Small intestine (tissue), 7 donors: ENCODE data around the gene GTF2F2. TPM values are rescaled to one million over a fixed set of nuclear protein-coding genes. Genes with fewer than 3 reads are reported as not detected.
"Not testable (repeated sequence)": the region's sequence is repeated elsewhere in the genome, so short reads cannot be mapped to it uniquely, and the experiment has no call there.

Experiments used
- DNase-seq, 2 donors: peaks; one replicate each; pipeline versions ENCODE4 v3.0.0 to v3.0.0-alpha.2; 2013
- FAIRE-seq: peaks from 2 replicates; lab custom pipeline; 2012; peaks lifted over from hg19 to GRCh38; lab: Jason Lieb, UNC
- H3K27ac ChIP-seq, 3 donors: one replicate each; pipeline ENCODE4 v1.5.1; 2013; ENCODE audit warnings: low read length in 2 of 3, mild to moderate bottlenecking in 2 of 3, control low read depth in 1 of 3, inconsistent platforms in 1 of 3, low read depth in 1 of 3, moderate library complexity in 1 of 3
- H3K27me3 ChIP-seq, 3 donors: one replicate each; pipeline ENCODE4 v1.6.1; 2013; ENCODE audit warnings: low read length in 3 of 3, inconsistent platforms in 1 of 3; ENCODE audit not compliant: control insufficient read depth in 3 of 3, insufficient read depth in 3 of 3
- H3K36me3 ChIP-seq, 3 donors: one replicate each; pipeline ENCODE4 v1.6.1; 2013; ENCODE audit warnings: low read length in 3 of 3, inconsistent platforms in 1 of 3, low read depth in 1 of 3, mild to moderate bottlenecking in 1 of 3, moderate library complexity in 1 of 3; ENCODE audit not compliant: control insufficient read depth in 3 of 3, insufficient read depth in 2 of 3
- H3K4me1 ChIP-seq, 3 donors: one replicate each; pipeline ENCODE4 v1.6.1; 2013; ENCODE audit warnings: low read length in 2 of 3, inconsistent platforms in 1 of 3, low read depth in 1 of 3, mild to moderate bottlenecking in 1 of 3, moderate library complexity in 1 of 3; ENCODE audit not compliant: control insufficient read depth in 3 of 3, insufficient read depth in 2 of 3
- H3K4me3 ChIP-seq, 3 donors: one replicate each; pipeline ENCODE4 v1.5.1; 2013; ENCODE audit warnings: low read length in 3 of 3, control low read depth in 1 of 3, inconsistent platforms in 1 of 3, low read depth in 1 of 3, mild to moderate bottlenecking in 1 of 3, moderate library complexity in 1 of 3
- H3K9me3 ChIP-seq, 2 donors: one replicate each; pipeline ENCODE4 v1.6.1; 2013; ENCODE audit warnings: low read depth in 1 of 2, low read length in 1 of 2; ENCODE audit not compliant: control insufficient read depth in 2 of 2, insufficient read depth in 1 of 2
- WGBS, 3 donors: extraction: QIAGEN DNeasy Blood & Tissue Kit; methylation state at CpG; one replicate each; pipeline ENCODE4 v1.1.7; 2013; 5-methylcytosine and 5-hydroxymethylcytosine counted together
- polyA plus RNA-seq, 4 donors: library from polyadenylated mRNA; stranded (reverse) in 3 of 4; unstranded in 1 of 4; fragments of 200-250 nt in 3 of 4; fragments of 120-200 nt in 1 of 4; gene quantifications; one replicate each; pipeline versions ENCODE4 v1.2.1 to v1.2.3, GENCODE V29; 2013
- donor health status: healthy with polysubstance abuse.
- donor health status: control.
- donor health status: control.
- donor health status: Bipolar disorder and iron deficiency.
- donor health status: healthy.

Gene GTF2F2
- polyA plus RNA-seq, 4 donors, result 11.6 to 18.9 (median 15.8) TPM

DNA sequence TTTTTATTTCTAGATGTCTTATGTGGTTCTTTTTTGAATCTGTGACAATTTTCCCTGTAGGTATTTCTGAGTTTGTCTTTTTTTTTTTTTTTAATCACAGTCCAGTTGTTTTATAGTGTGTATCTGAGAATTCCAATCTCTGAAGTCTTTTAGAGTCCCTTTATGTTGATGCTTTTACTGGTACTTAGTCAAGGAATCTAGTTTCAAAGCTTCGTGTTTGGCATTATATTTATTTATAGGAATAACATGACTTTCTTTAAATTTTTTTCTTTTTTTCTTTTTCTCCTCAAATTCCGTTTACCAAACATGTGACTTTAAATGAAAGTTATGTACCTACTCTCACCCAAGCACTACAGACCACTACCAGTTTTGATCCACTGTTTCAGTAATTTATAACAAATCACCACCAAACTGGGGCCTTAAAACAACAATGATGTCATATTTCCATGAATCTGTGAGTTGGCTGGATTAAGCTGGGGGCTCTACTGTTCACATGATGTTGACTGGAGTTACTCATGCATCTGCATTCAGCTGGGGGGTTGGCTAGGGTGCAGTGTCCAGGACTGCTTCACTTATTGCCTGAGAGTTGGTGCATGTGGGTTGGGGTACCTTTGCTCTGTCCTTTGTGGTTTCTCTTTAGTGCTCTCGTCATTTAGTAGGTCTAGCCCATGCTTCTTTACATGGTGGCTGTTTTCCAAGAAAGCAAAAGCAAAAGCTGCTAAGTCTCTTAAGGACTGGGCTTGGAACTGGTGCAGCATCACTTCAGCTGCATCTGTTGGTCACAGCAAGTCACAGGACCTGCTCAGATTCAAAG lies 58.2 kb downstream of the GTF2F2 start:
- no peak for FAIRE-seq
- Histone ChIP-seq H3K27ac (peak overlapping the region in 1 of 3 donors; percentile 24), H3K9me3 (no peaks in the 10 kb centered on the region), H3K36me3 (peaks cover 0 to 5% (median 0%) of the 10 kb centered on the region in 3 donors), H3K4me1 (peaks cover 0 to 5% (median 2%) of the 10 kb centered on the region in 3 donors), H3K27me3 (no peaks in the 10 kb centered on the region), H3K4me3 (no peak overlapping the region)
- WGBS, 3 donors, result 53 to 84% (median 81%) methylated on average over 3 of the region's 3 CpGs
- peak in 1 of 2 donors; percentile 33 for DNase-seq

DNA sequence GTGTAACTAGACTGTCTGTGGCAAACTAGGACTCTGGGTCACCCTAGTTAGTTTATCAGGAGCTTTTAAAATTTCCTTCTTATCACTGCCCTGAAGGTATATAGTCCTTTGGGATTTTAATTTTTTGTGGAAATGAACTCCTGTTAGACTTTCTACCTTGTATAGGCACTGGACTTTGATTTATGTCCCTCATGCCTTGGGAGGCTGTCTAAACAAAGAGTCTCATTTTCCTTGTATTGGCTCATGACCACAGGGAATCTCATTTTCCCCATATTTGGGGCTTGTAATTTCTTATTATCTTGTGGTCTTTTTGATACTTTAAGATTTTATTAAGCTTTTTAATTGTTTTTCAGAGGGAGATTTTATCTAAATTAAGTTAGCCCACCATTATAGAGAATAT lies 59.1 kb downstream of the GTF2F2 start:
- FAIRE-seq (no peak), DNase-seq (peak; percentile 61 to 68)
- no peak overlapping the region for H3K4me3 ChIP-seq
- H3K27me3 ChIP-seq, result no peaks in the 10 kb centered on the region
- H3K27ac ChIP-seq, result peak overlapping the region in 1 of 3 donors; percentile 24
- H3K36me3 ChIP-seq, result peaks cover 0 to 9% (median 0%) of the 10 kb centered on the region in 3 donors
- no peaks in the 10 kb centered on the region for H3K9me3 ChIP-seq
- H3K4me1 ChIP-seq, result peaks cover 0 to 5% (median 2%) of the 10 kb centered on the region in 3 donors

DNA sequence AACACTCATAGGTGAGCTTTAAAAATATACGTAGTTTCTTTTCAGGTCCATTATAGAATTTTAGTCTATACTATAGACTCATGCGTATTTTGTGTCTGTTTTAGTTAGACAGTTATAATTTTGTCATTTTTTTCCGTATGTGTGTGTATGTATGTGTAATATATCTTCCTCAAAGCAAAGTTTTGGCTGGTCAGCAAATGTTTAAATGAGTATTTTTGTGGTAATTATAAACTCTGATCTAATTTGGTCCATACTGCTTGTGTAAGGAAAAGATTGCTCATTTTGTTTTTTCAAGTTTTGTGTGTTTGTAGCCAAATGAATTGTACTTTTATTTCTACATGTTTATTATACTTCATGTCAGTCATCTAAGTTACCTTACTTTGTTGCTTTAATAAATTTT lies 60.0 kb downstream of the GTF2F2 start:
- Histone ChIP-seq H3K27ac (no peak overlapping the region), H3K4me1 (peaks cover 0 to 5% (median 2%) of the 10 kb centered on the region in 3 donors), H3K9me3 (no peaks in the 10 kb centered on the region), H3K36me3 (peaks cover 0 to 11% (median 0%) of the 10 kb centered on the region in 3 donors), H3K4me3 (no peak overlapping the region), H3K27me3 (no peaks in the 10 kb centered on the region)
- 77 to 86% (median 85%) methylated on average over 3 of the region's 3 CpGs for WGBS, 3 donors
- FAIRE-seq (no peak), DNase-seq (no peak)

DNA sequence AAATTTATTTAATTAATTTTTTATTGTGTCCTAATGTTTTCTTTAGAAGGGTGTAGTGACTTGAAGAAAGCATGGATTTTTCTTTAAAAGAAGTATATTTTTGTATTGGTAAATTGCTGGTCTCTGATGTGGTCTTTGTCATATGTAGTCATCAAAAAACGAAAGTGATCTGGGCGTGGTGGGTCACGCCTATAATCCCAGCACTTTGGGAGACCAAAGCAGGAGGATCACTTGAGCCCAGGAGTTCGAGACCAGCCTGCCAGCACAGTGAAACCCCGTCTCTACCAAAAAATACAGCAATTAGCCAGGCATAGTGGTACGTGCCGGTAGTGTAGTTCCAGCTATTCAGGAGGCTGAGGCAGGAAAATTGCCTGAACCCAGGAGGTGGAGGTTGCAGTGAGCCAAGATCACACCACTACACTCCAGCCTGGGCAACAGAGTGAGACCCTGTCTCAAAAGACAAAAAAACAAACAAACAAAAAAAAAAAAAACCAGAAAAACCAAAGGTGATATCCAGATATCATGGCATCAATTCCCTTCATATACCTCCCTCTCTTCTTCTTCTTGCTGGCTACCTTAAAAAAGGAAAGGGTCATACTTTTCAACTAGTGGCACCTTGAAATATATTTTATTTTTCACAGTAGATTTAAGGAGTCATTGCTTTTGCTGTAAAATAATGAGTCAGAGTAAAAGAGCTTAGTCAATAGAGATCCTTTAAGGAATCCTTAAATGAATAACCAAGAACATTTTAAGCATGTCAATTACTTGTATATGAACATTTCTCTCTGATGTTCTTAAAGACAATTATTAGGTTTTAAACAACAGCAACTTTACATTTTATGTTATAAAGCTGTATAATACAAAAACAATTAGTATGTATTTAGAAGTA lies 60.6 kb downstream of the GTF2F2 start:
- H3K36me3 ChIP-seq, result peaks cover 0 to 8% (median 0%) of the 10 kb centered on the region in 3 donors
- WGBS, 3 donors, result 82 to 87% (median 85%) methylated on average over 7 of the region's 7 CpGs
- FAIRE-seq, result no peak
- no peaks in the 10 kb centered on the region for H3K27me3 ChIP-seq
- peaks cover 0 to 5% (median 2%) of the 10 kb centered on the region in 3 donors for H3K4me1 ChIP-seq
- H3K27ac ChIP-seq, result no peak overlapping the region
- no peak overlapping the region for H3K4me3 ChIP-seq
- no peak for DNase-seq
- H3K9me3 ChIP-seq, result no peaks in the 10 kb centered on the region

DNA sequence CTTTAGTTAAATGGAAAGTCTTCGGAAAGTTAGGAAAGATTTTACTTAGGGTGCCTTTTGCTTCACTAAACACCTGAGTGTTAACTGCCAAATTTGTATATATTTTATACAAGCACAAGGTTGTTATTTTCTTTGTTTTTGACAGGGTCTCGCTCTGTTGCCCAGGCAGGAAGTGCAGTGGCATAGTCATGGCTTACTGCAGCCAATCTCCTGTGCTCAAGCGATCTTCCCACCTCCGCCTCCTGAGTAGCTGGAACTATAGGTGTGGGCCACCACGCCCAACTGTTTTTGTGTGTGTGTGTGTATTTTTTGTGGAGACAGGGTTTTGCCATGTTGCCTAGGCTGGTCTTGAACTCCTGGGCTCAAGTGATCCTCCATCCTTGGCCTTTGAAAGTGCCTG lies 64.4 kb downstream of the GTF2F2 start:
- 92 to 98% (median 95%) methylated on average over 5 of the region's 5 CpGs for WGBS, 3 donors
- no peaks in the 10 kb centered on the region for H3K4me1 ChIP-seq
- no peaks in the 10 kb centered on the region for H3K27me3 ChIP-seq
- peaks cover 0 to 8% (median 0%) of the 10 kb centered on the region in 3 donors for H3K36me3 ChIP-seq
- FAIRE-seq (no peak), DNase-seq (no peak)
- no peak overlapping the region for H3K27ac ChIP-seq
- H3K4me3 ChIP-seq, result no peak overlapping the region
- H3K9me3 ChIP-seq, result no peaks in the 10 kb centered on the region

DNA sequence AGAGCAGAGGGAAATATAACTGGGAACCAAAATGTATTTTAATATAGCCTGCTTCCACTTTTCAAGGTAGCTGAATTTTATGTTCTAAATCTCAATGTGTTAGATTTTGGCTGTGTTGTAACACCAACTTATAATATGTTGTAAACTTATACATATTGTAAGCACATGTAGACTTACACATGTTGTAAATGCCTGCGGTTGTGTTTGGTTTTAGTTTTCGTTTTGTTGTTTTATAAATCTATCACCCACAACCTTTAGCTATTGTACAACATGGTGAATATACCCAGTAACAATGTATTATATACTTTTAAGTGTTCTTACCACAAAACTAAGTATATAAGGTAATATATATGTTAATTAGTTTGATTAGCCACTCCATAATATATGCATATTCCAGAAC lies 65.0 kb downstream of the GTF2F2 start:
- 85 to 95% (median 94%) methylated on average over 2 of the region's 2 CpGs for WGBS, 3 donors
- H3K36me3 ChIP-seq, result peaks cover 0 to 8% (median 0%) of the 10 kb centered on the region in 3 donors

DNA sequence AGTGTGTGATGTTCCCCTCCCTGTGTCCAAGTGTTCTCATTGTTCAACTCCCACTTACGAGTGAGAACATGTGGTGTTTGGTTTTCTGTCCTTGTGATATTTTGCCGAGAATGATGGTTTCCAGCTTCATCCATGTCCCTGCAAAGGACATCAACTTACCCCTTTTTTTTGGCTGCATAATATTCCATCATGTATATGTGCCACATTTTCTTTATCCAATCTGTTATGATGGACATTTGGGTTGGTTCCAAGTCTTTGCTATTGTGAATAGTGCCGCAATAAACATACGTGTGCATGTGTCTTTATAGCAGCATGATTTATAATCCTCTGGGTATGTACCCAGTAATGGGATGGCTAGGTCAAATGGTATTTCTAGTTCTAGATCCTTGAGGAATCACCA lies 68.8 kb downstream of the GTF2F2 start:
- H3K27ac ChIP-seq, H3K9me3 ChIP-seq, FAIRE-seq, H3K27me3 ChIP-seq, H3K4me1 ChIP-seq, H3K4me3 ChIP-seq, DNase-seq, H3K36me3 ChIP-seq: not testable (repeated sequence)
- WGBS, 3 donors, result 97 to 99% (median 98%) methylated on average over 4 of the region's 4 CpGs

More for the DNA sequence above, 65.0 kb downstream of the GTF2F2 start:
- H3K4me3 ChIP-seq, result no peak overlapping the region
- FAIRE-seq (no peak), DNase-seq (no peak)
- H3K27ac ChIP-seq, result no peak overlapping the region
- H3K27me3 ChIP-seq, result no peaks in the 10 kb centered on the region
- H3K9me3 ChIP-seq, result no peaks in the 10 kb centered on the region
- H3K4me1 ChIP-seq, result no peaks in the 10 kb centered on the region

DNA sequence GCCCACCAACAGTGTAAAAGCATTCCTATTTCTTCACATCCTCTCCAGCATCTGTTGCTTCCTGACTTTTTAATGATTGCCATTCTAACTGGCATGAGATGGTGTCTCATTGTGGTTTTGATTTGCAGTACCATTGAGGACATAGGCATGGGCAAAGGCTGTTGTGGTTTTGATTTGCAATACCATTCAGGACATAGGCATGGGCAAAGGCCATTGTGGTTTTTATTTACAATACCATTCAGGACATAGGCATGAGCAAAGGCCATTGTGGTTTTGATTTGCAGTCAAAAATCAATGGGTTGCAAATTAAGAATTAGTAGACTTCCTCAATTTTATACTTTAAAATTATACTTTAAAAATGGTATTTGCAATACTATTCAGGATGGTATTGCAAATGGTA lies 69.2 kb downstream of the GTF2F2 start:
- H3K9me3 ChIP-seq, H3K27me3 ChIP-seq, H3K27ac ChIP-seq, H3K36me3 ChIP-seq, FAIRE-seq, H3K4me1 ChIP-seq, DNase-seq, H3K4me3 ChIP-seq: not testable (repeated sequence)
